Fibroblast of the aortic adventitia (primary cell): ENCODE results near the gene ARMH1. TPM values are rescaled to one million over a fixed set of nuclear protein-coding genes. Genes with fewer than 3 reads are reported as not detected.

Experiments used
- DNase-seq: peaks from one replicate; pipeline ENCODE4 v3.0.0-alpha.2; 2010; ENCODE audit warnings: low read depth
- H3K4me3 ChIP-seq: 2 replicates; pipeline ENCODE4 v1.5.1; 2011; ENCODE audit warnings: low read depth, mild to moderate bottlenecking, control low read depth, low read length, moderate library complexity
- total RNA-seq: library from RNA; depleted of rRNA; stranded (reverse); fragments of >200 nt; gene quantifications from 2 replicates; pipeline ENCODE4 v1.2.3, GENCODE V29; 2012; ENCODE audit warnings: low replicate concordance
- TF ChIP-seq, protein P1 (sequence below): IDR thresholded peaks from 2 replicates; pipeline ENCODE4 v1.5.1; 2011; ENCODE audit warnings: mild to moderate bottlenecking, low read length, control low read depth, inconsistent platforms; ENCODE audit not compliant: insufficient read depth

ARMH1 gene
- total RNA-seq, 1 donor = 1.7 TPM

DNA sequence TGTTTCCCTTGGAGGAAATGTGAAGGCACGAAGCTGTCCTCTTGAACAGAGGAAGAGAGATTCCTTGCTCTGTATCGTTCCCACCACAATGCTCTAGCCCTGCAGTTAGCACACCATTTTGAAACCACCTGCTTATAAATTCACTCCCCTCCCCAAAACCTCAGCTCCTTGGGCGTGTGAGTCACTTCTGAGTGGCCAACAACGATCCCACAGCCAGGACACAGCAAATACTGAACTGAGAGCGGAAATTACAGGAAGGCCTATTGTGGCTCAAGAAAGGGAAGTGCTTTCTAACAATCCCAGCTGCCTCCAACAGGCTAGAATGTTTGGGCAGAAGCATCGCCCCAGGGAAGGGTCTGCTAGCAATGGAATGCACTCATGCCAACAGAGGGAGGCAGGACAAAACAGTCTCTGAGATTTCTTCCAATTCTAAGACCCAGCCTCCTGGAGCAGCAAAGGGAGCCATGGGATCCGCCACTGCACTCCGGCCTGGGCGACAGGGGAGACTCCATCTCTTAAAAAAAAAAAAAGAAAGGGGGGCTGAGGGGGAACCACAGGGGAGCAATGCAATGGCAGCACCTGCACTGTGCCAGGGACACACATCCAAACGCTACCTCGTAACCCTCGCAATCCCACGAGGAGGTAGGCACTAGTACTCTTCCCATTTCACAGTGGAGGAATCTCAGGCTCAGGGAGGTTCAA lies 2.1 kb upstream of the ARMH1 start:
- peak; percentile 37 for DNase-seq
- TF ChIP-seq, protein P1, sequence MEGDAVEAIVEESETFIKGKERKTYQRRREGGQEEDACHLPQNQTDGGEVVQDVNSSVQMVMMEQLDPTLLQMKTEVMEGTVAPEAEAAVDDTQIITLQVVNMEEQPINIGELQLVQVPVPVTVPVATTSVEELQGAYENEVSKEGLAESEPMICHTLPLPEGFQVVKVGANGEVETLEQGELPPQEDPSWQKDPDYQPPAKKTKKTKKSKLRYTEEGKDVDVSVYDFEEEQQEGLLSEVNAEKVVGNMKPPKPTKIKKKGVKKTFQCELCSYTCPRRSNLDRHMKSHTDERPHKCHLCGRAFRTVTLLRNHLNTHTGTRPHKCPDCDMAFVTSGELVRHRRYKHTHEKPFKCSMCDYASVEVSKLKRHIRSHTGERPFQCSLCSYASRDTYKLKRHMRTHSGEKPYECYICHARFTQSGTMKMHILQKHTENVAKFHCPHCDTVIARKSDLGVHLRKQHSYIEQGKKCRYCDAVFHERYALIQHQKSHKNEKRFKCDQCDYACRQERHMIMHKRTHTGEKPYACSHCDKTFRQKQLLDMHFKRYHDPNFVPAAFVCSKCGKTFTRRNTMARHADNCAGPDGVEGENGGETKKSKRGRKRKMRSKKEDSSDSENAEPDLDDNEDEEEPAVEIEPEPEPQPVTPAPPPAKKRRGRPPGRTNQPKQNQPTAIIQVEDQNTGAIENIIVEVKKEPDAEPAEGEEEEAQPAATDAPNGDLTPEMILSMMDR = no peak
- no peak overlapping the region for H3K4me3 ChIP-seq

DNA sequence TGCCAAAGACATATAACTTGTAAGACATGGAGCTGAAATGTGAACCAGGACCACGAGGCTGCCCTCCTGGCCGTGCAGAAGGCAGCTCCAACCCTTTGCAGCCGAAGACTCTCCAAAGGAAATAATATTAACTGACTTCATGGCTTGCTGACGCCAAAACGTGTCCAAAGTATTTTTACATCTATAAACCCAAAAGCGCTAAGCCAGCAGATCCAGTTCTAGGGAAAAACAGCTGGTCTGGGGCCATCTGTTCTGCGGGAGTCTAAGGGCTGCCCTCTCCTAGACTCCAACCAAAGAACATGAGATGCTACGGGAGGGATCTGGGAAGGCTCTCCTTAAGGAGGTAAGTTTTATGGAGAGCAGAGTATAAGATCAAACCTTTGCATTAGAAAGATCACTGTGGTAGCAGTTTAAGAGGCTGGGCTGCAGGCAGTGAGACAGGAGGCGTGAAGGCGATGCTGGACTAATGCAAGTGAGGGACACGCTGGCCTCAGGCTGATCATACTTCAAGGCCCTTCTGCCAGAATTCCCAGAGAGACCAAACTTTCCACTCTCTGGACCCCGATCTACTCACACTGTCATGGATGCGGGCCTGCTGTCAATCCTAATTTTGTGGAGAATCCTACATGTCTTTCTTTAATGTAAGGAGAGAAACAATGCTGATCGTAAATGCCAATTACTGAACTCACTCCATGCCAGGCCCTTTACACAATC lies 1.4 kb upstream of the ARMH1 start:
- DNase-seq = no peak
- H3K4me3 ChIP-seq = peak overlapping the region; percentile 88
- TF ChIP-seq, protein P1 = no peak

DNA sequence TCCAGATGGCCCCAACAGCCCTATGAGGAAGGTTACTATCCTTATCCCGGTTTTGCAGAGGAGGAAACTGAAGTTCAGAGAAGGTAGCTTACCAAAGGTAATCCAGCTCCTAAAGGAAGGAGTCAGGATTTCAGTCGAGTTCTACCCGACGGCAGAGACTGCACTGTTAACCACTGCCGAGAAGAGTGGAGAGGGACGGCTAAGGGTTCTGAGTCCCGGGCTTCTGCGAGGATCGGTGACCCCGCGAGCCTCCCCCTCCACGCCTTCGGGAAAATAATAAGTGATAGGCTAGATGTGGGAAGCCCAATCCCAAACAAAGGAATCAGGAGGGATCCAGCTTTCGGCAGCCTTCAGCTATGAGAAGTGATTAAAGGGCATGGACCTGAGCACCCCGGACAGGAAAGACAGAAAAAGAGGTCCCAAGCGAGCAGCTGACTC lies 820 bp upstream of the ARMH1 start:
- DNase-seq = no peak
- peak overlapping the region; percentile 88 for H3K4me3 ChIP-seq
- TF ChIP-seq, protein P1 = no peak

DNA sequence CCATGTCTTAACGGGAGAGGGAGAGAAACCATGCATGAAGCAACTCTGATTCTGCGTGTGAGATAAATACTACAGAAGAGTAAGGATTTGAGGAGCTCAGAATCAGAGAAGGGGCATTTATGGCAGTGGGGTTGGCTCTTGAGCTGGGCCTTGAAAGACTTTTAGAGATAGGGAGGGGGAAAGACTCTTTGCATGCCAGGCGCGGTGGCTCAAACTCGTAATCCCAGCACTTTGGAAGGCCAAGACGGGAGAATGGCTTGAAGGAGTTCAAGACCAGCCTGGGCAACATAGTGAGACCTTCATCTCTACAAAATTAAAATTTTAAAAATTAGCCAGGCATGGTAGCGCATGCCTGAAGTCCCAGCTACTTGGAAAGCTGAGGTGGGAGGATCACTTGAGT lies 672 bp downstream of the ARMH1 start:
- TF ChIP-seq, protein P1 = no peak
- DNase-seq = no peak
- H3K4me3 ChIP-seq = peak overlapping the region; percentile 80

DNA sequence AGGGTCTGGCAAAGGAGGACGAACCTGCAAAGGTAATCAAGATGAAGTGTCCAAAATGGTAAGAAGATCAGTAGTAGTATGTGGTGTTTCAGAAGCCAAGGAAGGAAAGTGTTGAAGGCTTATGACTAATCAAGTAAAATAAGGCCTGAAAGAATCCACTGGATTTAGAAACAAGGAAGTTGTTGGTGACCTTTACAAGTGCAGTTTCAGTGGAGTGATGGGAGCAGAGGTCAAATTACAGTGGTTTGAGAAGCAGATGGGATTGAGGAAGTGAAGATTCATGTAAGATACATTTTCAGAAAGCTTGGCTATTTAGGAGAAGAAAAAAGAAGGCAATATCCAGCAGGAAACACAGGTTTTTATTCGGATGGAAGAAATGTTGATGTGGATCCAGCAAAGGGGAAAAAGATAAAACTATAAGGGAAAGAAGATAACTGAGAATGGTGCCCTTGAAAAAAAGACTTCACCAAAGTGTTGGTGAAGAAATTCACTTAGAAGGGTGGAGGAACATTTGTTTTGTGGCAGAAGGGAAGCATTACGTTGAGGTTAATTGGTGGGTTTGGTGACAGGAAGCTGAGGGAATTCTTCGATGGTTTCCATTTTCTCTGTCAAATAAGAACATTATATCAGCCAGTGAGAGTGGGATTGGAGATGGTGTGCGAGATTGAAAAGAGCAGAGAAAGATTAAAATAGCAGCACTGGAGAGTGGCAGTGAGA lies 2.1 kb downstream of the ARMH1 start:
- DNase-seq = peak; percentile 29
- TF ChIP-seq, protein P1 = no peak
- no peak overlapping the region for H3K4me3 ChIP-seq

DNA sequence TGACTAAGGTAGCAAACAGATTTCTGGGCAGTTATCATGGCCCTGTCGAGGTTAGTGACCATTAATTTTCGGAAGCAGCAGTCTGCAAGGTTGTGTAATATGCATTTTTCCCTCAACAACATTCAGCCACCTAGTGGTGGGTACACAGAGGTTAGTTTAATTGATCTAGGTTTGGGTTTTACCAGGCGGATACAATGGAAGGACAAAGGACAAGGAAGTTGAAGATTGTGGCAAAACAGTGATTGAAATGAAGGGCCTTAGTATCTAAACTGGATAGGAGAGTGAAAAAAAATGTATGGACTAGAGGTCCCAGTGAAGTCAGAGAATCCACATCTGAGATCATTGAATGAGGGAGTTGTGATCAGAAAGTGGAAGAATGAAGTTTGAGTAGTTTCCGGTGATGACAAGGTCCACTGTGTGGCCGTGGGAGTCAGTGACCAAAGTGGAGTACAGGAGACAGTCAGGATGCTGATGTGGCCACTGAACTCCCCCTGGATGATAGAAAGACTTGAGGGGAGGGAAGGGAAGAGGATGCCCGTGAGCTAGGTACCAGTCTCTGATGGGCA lies 2.8 kb downstream of the ARMH1 start:
- TF ChIP-seq, protein P1 = peak; percentile 61
- peak; percentile 65 for DNase-seq
- no peak overlapping the region for H3K4me3 ChIP-seq
